A549 (cell line): ENCODE results near the gene PCDH9. TPM values are rescaled to one million over a fixed set of nuclear protein-coding genes. Genes with fewer than 3 reads are reported as not detected.

ENCODE experiments used
- ATAC-seq, 2 experiments: fragments of 200-7000 bp in 1 of 2; fragments of >200 bp in 1 of 2; cut with Nextera tagmentation in 1 of 2; cut with Tn5 transposase in 1 of 2; 3 replicates each; pipeline versions ENCODE4 v1.8.0 to v1.9.1; 2018 to 2020; ENCODE audit warnings: mild to moderate bottlenecking in 1 of 2, moderate library complexity in 1 of 2
- CTCF ChIA-PET: fragments of 300-600 bp; sonication (Branson Sonifier 250); formaldehyde crosslinking; extraction: SDS; loops from one replicate; lab custom pipeline; 2021; ENCODE audit warnings: antibody characterized with exemption, inconsistent platforms; lab: Yijun Ruan, JAX
- POLR2A ChIA-PET: fragments of 350-600 bp; formaldehyde crosslinking; extraction: SDS; loops from one replicate; lab custom pipeline; 2021; ENCODE audit warnings: antibody characterized with exemption, inconsistent platforms; lab: Yijun Ruan, JAX
- DNase-seq, 2 experiments: peaks; one replicate each; pipeline versions ENCODE4 v3.0.0 to v3.0.0-alpha.2; 2011 to 2016; ENCODE audit warnings: low read depth in 1 of 2, low spot score in 1 of 2
- FAIRE-seq: peaks from 2 replicates; lab custom pipeline; 2011; peaks lifted over from hg19 to GRCh38; lab: Jason Lieb, UNC
- H3K27ac ChIP-seq, 2 experiments: fragments of >200 bp; sonication (Bioruptor Twin); formaldehyde crosslinking; 3 replicates each; pipeline ENCODE4 v1.5.1; 2016 to 2017
- H3K4me1 ChIP-seq: fragments of >200 bp; sonication (Bioruptor Twin); formaldehyde crosslinking; 3 replicates; pipeline ENCODE4 v1.6.1; 2016
- H3K4me2 ChIP-seq: fragments of >200 bp; sonication (Bioruptor Twin); formaldehyde crosslinking; 3 replicates; pipeline ENCODE4 v1.6.1; 2016
- H3K4me3 ChIP-seq: fragments of >200 bp; sonication (Bioruptor Twin); formaldehyde crosslinking; 3 replicates; pipeline ENCODE4 v1.5.1; 2016
- H3K9me3 ChIP-seq: fragments of >200 bp; sonication (Bioruptor Twin); formaldehyde crosslinking; 3 replicates; pipeline ENCODE4 v1.6.1; 2016
- BHLHE40 ChIP-seq: IDR thresholded peaks from 2 replicates; pipeline ENCODE4 v1.6.1; 2012; ENCODE audit warnings: low read depth, low read length, inconsistent platforms
- CBX2 ChIP-seq: fragments of 200-600 bp; sonication (generic); IDR thresholded peaks from 2 replicates; pipeline ENCODE4 v1.6.1; 2016; ENCODE audit warnings: low read depth, mild to moderate bottlenecking, borderline replicate concordance
- CBX8 ChIP-seq: fragments of 200-600 bp; sonication (generic); IDR thresholded peaks from 2 replicates; pipeline ENCODE4 v1.6.1; 2016
- E2F6 ChIP-seq: IDR thresholded peaks from 2 replicates; pipeline ENCODE4 v1.6.1; 2012; ENCODE audit warnings: low read depth, borderline replicate concordance
- EHF ChIP-seq: fragments of 250-450 bp; sonication (Bioruptor Pico); IDR thresholded peaks from 2 replicates; pipeline ENCODE4 v1.5.0; 2020; ENCODE audit warnings: mild to moderate bottlenecking
- FOSB ChIP-seq: fragments of 250-450 bp; sonication (Bioruptor Pico); IDR thresholded peaks from 2 replicates; pipeline ENCODE4 v1.5.0; 2020; ENCODE audit warnings: mild to moderate bottlenecking, moderate library complexity
- GATA3 ChIP-seq: IDR thresholded peaks from 2 replicates; pipeline ENCODE4 v1.6.1; 2012; ENCODE audit warnings: borderline replicate concordance
- HOXB13 ChIP-seq: fragments of 250-450 bp; sonication (Bioruptor Pico); IDR thresholded peaks from 2 replicates; pipeline ENCODE4 v1.5.0; 2020; ENCODE audit warnings: low read depth, mild to moderate bottlenecking, moderate library complexity
- JUNB ChIP-seq: fragments of >200 bp; sonication (Bioruptor Twin); formaldehyde crosslinking; IDR thresholded peaks from 2 replicates; pipeline ENCODE4 v1.6.1; 2016
- KDM1A ChIP-seq: fragments of 200-600 bp; sonication (generic); IDR thresholded peaks from 2 replicates; pipeline ENCODE4 v1.6.1; 2016; ENCODE audit warnings: low read depth, mild to moderate bottlenecking
- MAFK ChIP-seq: fragments of 450-650 bp; IDR thresholded peaks from 2 replicates; pipeline ENCODE4 v1.6.1; 2014; ENCODE audit not compliant: partially characterized antibody
- NFE2L2 ChIP-seq: fragments of 150-350 bp; conservative IDR thresholded peaks from 2 replicates; pipeline ENCODE4 v1.6.1; 2014; ENCODE audit warnings: low read length
- NPAS2 ChIP-seq: fragments of 250-450 bp; sonication (Bioruptor Pico); IDR thresholded peaks from 2 replicates; pipeline ENCODE4 v1.8.0; 2022; ENCODE audit warnings: mild to moderate bottlenecking, moderate library complexity, borderline replicate concordance
- NR3C1 ChIP-seq: fragments of >200 bp; sonication (Bioruptor Twin); formaldehyde crosslinking; IDR thresholded peaks from 3 replicates; pipeline ENCODE4 v1.6.1; 2017
- POLR2A ChIP-seq: IDR thresholded peaks from 2 replicates; pipeline ENCODE4 v1.6.1; 2012; ENCODE audit warnings: mild to moderate bottlenecking, low read length
- RAD21 ChIP-seq, 2 experiments: fragments of >200 bp in 1 of 2; sonication (Bioruptor Twin) in 1 of 2; formaldehyde crosslinking in 1 of 2; IDR thresholded peaks in 1 of 2; conservative IDR thresholded peaks in 1 of 2; 2 replicates in 1 of 2; 3 replicates in 1 of 2; pipeline ENCODE4 v1.6.1; 2012 to 2018; ENCODE audit warnings: inconsistent platforms in 1 of 2
- SMC3 ChIP-seq: fragments of >200 bp; sonication (Bioruptor Twin); formaldehyde crosslinking; IDR thresholded peaks from 3 replicates; pipeline ENCODE4 v1.6.1; 2018; ENCODE audit warnings: inconsistent platforms
- TFCP2L1 ChIP-seq: fragments of 250-450 bp; sonication (Bioruptor Pico); IDR thresholded peaks from 2 replicates; pipeline ENCODE4 v1.5.0; 2021; ENCODE audit warnings: mild to moderate bottlenecking
- WGBS: methylation state at CpG from one replicate; pipeline ENCODE4 v1.1.6; 2017; ENCODE audit errors: missing lambda C conversion rate; 5-methylcytosine and 5-hydroxymethylcytosine counted together
- polyA plus RNA-seq, 4 experiments: library from polyadenylated mRNA; depleted of rRNA in 3 of 4; stranded (reverse); fragments of >200 nt; fragmentation: RNase III in 1 of 4; extraction: RNeasy Plus Mini Kit Qiagen cat#74134 plus additional on column Dnase treatment in 1 of 4; gene quantifications; 2 replicates in 3 of 4; 3 replicates in 1 of 4; pipeline ENCODE4 v1.2.3, GENCODE V29; 2011 to 2017
- TF ChIP-seq, protein P1 (sequence below): fragments of 150-350 bp; IDR thresholded peaks from 2 replicates; pipeline ENCODE4 v1.6.1; 2014; ENCODE audit warnings: low read depth, mild to moderate bottlenecking, low read length
- TF ChIP-seq, protein P2 (sequence below): fragments of 250-450 bp; sonication (Bioruptor Pico); IDR thresholded peaks from 2 replicates; pipeline ENCODE4 v1.5.0; 2021; ENCODE audit warnings: mild to moderate bottlenecking, moderate library complexity, borderline replicate concordance
- TF ChIP-seq, protein P3 (sequence below): fragments of 200-600 bp; sonication (generic); IDR thresholded peaks from 2 replicates; pipeline ENCODE4 v1.6.1; 2016; ENCODE audit warnings: antibody characterized with exemption, mild to moderate bottlenecking, moderate library complexity

Gene PCDH9
- polyA plus RNA-seq, 2 of the 4 experiments (the other 2 are of a cell fraction), result 16.0 to 29.5 TPM

GRCh38 chr13:66829803-66830202 lies 400.3 kb downstream of the PCDH9 start:
- WGBS, result 63% methylated on average over 2 of the region's 2 CpGs
- ChIA-PET CTCF (no interaction called here), POLR2A (no interaction called here)
- FAIRE-seq, result no peak
- Histone ChIP-seq H3K4me2 (no peak overlapping the region), H3K9me3 (no peaks in the 10 kb centered on the region), H3K27ac (no peak overlapping the region), H3K4me1 (peaks cover 24% of the 10 kb centered on the region), H3K4me3 (no peak overlapping the region)
- no peak for ATAC-seq
- TF ChIP-seq GATA3 (no peak), MAFK (peak; percentile 44), JUNB (no peak), HOXB13 (no peak), NFE2L2 (no peak), NR3C1 (no peak)
- TF ChIP-seq, protein P1, sequence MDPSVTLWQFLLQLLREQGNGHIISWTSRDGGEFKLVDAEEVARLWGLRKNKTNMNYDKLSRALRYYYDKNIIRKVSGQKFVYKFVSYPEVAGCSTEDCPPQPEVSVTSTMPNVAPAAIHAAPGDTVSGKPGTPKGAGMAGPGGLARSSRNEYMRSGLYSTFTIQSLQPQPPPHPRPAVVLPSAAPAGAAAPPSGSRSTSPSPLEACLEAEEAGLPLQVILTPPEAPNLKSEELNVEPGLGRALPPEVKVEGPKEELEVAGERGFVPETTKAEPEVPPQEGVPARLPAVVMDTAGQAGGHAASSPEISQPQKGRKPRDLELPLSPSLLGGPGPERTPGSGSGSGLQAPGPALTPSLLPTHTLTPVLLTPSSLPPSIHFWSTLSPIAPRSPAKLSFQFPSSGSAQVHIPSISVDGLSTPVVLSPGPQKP, result no peak
- TF ChIP-seq, protein P2, sequence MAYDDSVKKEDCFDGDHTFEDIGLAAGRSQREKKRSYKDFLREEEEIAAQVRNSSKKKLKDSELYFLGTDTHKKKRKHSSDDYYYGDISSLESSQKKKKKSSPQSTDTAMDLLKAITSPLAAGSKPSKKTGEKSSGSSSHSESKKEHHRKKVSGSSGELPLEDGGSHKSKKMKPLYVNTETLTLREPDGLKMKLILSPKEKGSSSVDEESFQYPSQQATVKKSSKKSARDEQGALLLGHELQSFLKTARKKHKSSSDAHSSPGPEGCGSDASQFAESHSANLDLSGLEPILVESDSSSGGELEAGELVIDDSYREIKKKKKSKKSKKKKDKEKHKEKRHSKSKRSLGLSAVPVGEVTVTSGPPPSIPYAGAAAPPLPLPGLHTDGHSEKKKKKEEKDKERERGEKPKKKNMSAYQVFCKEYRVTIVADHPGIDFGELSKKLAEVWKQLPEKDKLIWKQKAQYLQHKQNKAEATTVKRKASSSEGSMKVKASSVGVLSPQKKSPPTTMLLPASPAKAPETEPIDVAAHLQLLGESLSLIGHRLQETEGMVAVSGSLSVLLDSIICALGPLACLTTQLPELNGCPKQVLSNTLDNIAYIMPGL (CRISPR knock-in tag), result no peak
- no peak for DNase-seq

DNA sequence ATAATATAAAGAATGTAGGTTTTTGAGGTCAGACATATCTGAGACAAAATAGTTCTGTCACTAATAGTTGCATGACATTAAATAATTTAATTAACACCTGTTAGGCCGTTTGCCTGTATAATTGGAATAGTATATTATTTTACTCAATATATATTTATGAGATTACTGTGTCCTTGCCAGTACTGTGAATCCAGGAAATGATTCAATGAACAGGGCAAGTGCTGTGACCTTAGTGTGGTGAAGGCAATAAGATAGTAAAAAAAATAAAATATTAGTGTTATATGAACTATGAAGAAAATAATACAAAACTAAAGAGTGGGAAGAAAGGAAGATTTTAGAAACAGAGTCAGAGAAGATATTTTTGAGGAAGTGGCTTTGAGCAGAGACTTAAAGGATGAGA lies 403.7 kb downstream of the PCDH9 start:
- Histone ChIP-seq H3K4me1 (peaks cover 11% of the 10 kb centered on the region), H3K4me2 (no peak overlapping the region), H3K4me3 (no peak overlapping the region), H3K9me3 (no peaks in the 10 kb centered on the region), H3K27ac (no peak overlapping the region)
- DNase-seq (no peak), FAIRE-seq (no peak), ATAC-seq (no peak)
- TF ChIP-seq BHLHE40, result no peak
- no peak for TF ChIP-seq RAD21 (conservative IDR thresholded peaks at IDR 0.05 in 1 of 2, IDR thresholded peaks at IDR 0.05 in 1 of 2)
- TF ChIP-seq NPAS2 (CRISPR knock-in tag), result no peak
- no peak for TF ChIP-seq CBX2
- TF ChIP-seq TFCP2L1 (CRISPR knock-in tag), result no peak
- TF ChIP-seq EHF (CRISPR knock-in tag), result no peak
- no peak for TF ChIP-seq JUNB
- no peak for TF ChIP-seq E2F6
- TF ChIP-seq SMC3, result no peak
- ChIA-PET POLR2A (no interaction called here), CTCF (no interaction called here)
- 39% methylated on average over 1 of the region's 1 CpG for WGBS

DNA sequence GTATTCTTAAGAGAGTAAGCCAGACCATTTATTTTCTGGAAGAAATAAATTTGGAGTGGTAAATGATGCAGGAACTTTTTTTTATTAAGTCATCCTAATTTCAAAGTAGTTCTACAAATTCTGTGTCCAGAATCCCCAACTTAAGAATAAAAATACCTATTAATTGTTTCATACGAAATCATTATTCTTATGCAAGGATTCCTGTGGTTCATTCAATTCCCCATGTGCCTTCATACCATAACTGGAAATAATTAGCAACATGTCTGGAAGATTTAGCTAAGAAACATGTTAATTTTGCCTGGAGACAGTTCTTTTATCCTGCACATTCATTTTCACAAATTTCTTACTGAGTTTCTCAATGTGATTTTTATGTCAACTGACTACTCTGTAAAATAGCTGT lies 408.6 kb downstream of the PCDH9 start:
- no peak for DNase-seq
- H3K4me1 ChIP-seq, result no peaks in the 10 kb centered on the region
- no peak for FAIRE-seq
- no peak overlapping the region for H3K4me2 ChIP-seq
- no peak overlapping the region for H3K4me3 ChIP-seq
- H3K9me3 ChIP-seq, result no peaks in the 10 kb centered on the region
- 86% methylated on average over 1 of the region's 1 CpG for WGBS
- no peak overlapping the region for H3K27ac ChIP-seq
- TF ChIP-seq KDM1A (no peak), CBX8 (no peak), JUNB (no peak), FOSB (no peak), CBX2 (no peak), POLR2A (no peak)
- TF ChIP-seq, protein P3, sequence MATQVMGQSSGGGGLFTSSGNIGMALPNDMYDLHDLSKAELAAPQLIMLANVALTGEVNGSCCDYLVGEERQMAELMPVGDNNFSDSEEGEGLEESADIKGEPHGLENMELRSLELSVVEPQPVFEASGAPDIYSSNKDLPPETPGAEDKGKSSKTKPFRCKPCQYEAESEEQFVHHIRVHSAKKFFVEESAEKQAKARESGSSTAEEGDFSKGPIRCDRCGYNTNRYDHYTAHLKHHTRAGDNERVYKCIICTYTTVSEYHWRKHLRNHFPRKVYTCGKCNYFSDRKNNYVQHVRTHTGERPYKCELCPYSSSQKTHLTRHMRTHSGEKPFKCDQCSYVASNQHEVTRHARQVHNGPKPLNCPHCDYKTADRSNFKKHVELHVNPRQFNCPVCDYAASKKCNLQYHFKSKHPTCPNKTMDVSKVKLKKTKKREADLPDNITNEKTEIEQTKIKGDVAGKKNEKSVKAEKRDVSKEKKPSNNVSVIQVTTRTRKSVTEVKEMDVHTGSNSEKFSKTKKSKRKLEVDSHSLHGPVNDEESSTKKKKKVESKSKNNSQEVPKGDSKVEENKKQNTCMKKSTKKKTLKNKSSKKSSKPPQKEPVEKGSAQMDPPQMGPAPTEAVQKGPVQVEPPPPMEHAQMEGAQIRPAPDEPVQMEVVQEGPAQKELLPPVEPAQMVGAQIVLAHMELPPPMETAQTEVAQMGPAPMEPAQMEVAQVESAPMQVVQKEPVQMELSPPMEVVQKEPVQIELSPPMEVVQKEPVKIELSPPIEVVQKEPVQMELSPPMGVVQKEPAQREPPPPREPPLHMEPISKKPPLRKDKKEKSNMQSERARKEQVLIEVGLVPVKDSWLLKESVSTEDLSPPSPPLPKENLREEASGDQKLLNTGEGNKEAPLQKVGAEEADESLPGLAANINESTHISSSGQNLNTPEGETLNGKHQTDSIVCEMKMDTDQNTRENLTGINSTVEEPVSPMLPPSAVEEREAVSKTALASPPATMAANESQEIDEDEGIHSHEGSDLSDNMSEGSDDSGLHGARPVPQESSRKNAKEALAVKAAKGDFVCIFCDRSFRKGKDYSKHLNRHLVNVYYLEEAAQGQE, result no peak
- no peak for ATAC-seq
- POLR2A ChIA-PET, result no interaction called here
- CTCF ChIA-PET, result interaction anchor here (0.7 to 1.4 kb wide), 2 partner anchors 408 to 438 kb away, joined by 3 read pairs; partner anchors contain the start of gene PCDH9
